Pancreas (tissue), 10 donors: ENCODE measurements around the gene SUOX. TPM values are rescaled to one million over a fixed set of nuclear protein-coding genes. Genes with fewer than 3 reads are reported as not detected.

Experiments used
- ATAC-seq, 4 donors: fragments of 200-7000 bp; cut with Tn5 transposase; one replicate each; pipeline versions ENCODE4 v1.8.0 to v1.9.1; 2020; ENCODE audit warnings: mild to moderate bottlenecking in 4 of 4, moderate library complexity in 4 of 4
- DNase-seq, 6 donors: peaks; one replicate each; pipeline ENCODE4 v3.0.0-alpha.2; 2020
- FAIRE-seq: peaks from 2 replicates; lab custom pipeline; 2012; peaks lifted over from hg19 to GRCh38; lab: Jason Lieb, UNC
- H3K27ac ChIP-seq, 4 donors: fragments of 200-600 bp; sonication (generic); 1 replicate in 3 of 4; 2 replicates in 1 of 4; pipeline versions ENCODE4 v1.5.0 to v1.8.0; 2020
- H3K27me3 ChIP-seq, 4 donors: fragments of 200-600 bp; one replicate each; pipeline ENCODE4 v1.8.0; 2021
- H3K36me3 ChIP-seq, 3 donors: fragments of 200-600 bp; sonication (generic) in 1 of 3; one replicate each; pipeline versions ENCODE4 v1.5.0 to v1.8.0; 2020 to 2021
- H3K4me1 ChIP-seq, 3 donors: fragments of 200-600 bp; one replicate each; pipeline ENCODE4 v1.8.0; 2021
- H3K4me3 ChIP-seq, 4 donors: fragments of 200-600 bp; sonication (generic) in 2 of 4; one replicate each; pipeline versions ENCODE4 v1.5.0 to v1.8.0; 2020 to 2021
- H3K9me3 ChIP-seq, 4 donors: fragments of 200-600 bp; one replicate each; pipeline ENCODE4 v1.8.0; 2021
- CTCF ChIP-seq, 4 donors: fragments of 200-600 bp; sonication (generic) in 3 of 4; IDR thresholded peaks; one replicate each; pipeline versions ENCODE4 v1.5.0 to v1.8.0; 2021; ENCODE audit warnings: antibody characterized with exemption in 4 of 4
- WGBS, 2 donors: extraction: QIAGEN DNeasy Blood & Tissue Kit; methylation state at CpG; one replicate each; pipeline ENCODE4 v1.1.7; 2013; 5-methylcytosine and 5-hydroxymethylcytosine counted together
- intact Hi-C, 3 donors: fragments of 100-400 bp; cut with DNase I; formaldehyde crosslinking; loops; one replicate each; pipeline versions ENCODE4 v1.11.1 to v1.14.2; 2022
- polyA plus RNA-seq, 2 donors: library from polyadenylated mRNA; stranded (reverse); fragments of 200-250 nt; gene quantifications; one replicate each; pipeline ENCODE4 v1.2.3, GENCODE V29; 2013
- total RNA-seq, 6 donors: library from RNA; stranded (reverse); fragmentation: NEBNext Ultra II Directional in 4 of 6; extraction: Animal tissue kit (Norgen Biotek cat#: 25700) in 4 of 6; gene quantifications; one replicate each; pipeline versions ENCODE4 v1.2.1 to v1.2.4, GENCODE V29; 2021 to 2023
- donor health status: healthy with polysubstance abuse.
- donor health status: DM: no; HTN: no; CAD: no; lungs with moderate emphysema.
- donor health status: DM: no; HTN: no; CAD: no.
- donor health status: control.
- donor health status: control.
- donor health status: Bipolar disorder and iron deficiency.
- donor health status: DM: yes; HTN: yes; CAD: no.
- donor health status: DM: no; HTN: no; CAD: no.
- donor health status: DM: no; HTN: no; CAD: no.
- donor health status: DM: yes; HTN: yes; CAD: no.

The SUOX gene
- total and polyA plus RNA-seq, 8 donors: 6.0 to 20.4 (median 12.4) TPM

- H3K4me1 ChIP-seq: no peaks in the 10 kb centered on the region
- H3K9me3 ChIP-seq: no peaks in the 10 kb centered on the region
- peak overlapping the region; percentile 55 to 80 (median 75) for H3K4me3 ChIP-seq
- peak overlapping the region; percentile 73 to 88 (median 83) for H3K27ac ChIP-seq
- ATAC-seq: peak; percentile 89 to 92 (median 92)
- H3K27me3 ChIP-seq: no peaks in the 10 kb centered on the region
- no peak for FAIRE-seq
- intact Hi-C loops: no loop called here
- TF ChIP-seq CTCF (IDR thresholded peaks at IDR 0.05): no peak
- 1 to 2% methylated on average over 25 to 44 of the region's 44 CpGs for WGBS, 2 donors
- peaks cover 0 to 3% (median 0%) of the 10 kb centered on the region in 3 donors for H3K36me3 ChIP-seq
- peak; percentile 62 to 86 (median 78) for DNase-seq
These were observed 10.8 kb downstream of the SUOX start for GRCh38 chr12:56007564-56008559.

- H3K4me1 ChIP-seq: no peaks in the 10 kb centered on the region
- no peaks in the 10 kb centered on the region for H3K36me3 ChIP-seq
- no peak for TF ChIP-seq CTCF (IDR thresholded peaks at IDR 0.05)
- H3K27me3 ChIP-seq: no peaks in the 10 kb centered on the region
- ATAC-seq (no peak), FAIRE-seq (no peak), DNase-seq (no peak)
- no peaks in the 10 kb centered on the region for H3K9me3 ChIP-seq
- WGBS, 2 donors: 58 to 59% methylated on average over 2 of the region's 2 CpGs
- no peak overlapping the region for H3K4me3 ChIP-seq
- no peak overlapping the region for H3K27ac ChIP-seq
- intact Hi-C loops: no loop called here
These were observed 13.1 kb downstream of the SUOX start for GRCh38 chr12:56010111-56010570.

- TF ChIP-seq CTCF (IDR thresholded peaks at IDR 0.05): no peak
- no peak overlapping the region for H3K4me3 ChIP-seq
- no peak overlapping the region for H3K27ac ChIP-seq
- no peaks in the 10 kb centered on the region for H3K36me3 ChIP-seq
- no peak for ATAC-seq
- no peak for FAIRE-seq
- intact Hi-C loops: no loop called here
- no peaks in the 10 kb centered on the region for H3K4me1 ChIP-seq
- no peaks in the 10 kb centered on the region for H3K27me3 ChIP-seq
- DNase-seq: no peak
- 87 to 88% methylated on average over 2 of the region's 2 CpGs for WGBS, 2 donors
- no peaks in the 10 kb centered on the region for H3K9me3 ChIP-seq
These were observed 14.5 kb downstream of the SUOX start for GRCh38 chr12:56011509-56012090.

- no peak for DNase-seq
- no peak for TF ChIP-seq CTCF (IDR thresholded peaks at IDR 0.05)
- 96 to 97% methylated on average over 5 of the region's 5 CpGs for WGBS, 2 donors
- FAIRE-seq: no peak
- Histone ChIP-seq H3K4me1 (no peaks in the 10 kb centered on the region), H3K27ac (no peak overlapping the region), H3K27me3 (no peaks in the 10 kb centered on the region), H3K4me3 (no peak overlapping the region), H3K36me3 (no peaks in the 10 kb centered on the region), H3K9me3 (no peaks in the 10 kb centered on the region)
- no peak for ATAC-seq
- intact Hi-C loops: no loop called here
These were observed 16.4 kb downstream of the SUOX start for GRCh38 chr12:56013482-56013881.
